Measurements from ENCODE around the gene B3GNT3. TPM values are rescaled to one million over a fixed set of nuclear protein-coding genes. Genes with fewer than 3 reads are reported as not detected.

The B3GNT3 gene
- total and polyA plus RNA-seq, 2 of the 13 experiments (the other 11 are each of a cell fraction or from before 2014, with no cell fraction given), result 0.86 to 4.0 TPM

DNA sequence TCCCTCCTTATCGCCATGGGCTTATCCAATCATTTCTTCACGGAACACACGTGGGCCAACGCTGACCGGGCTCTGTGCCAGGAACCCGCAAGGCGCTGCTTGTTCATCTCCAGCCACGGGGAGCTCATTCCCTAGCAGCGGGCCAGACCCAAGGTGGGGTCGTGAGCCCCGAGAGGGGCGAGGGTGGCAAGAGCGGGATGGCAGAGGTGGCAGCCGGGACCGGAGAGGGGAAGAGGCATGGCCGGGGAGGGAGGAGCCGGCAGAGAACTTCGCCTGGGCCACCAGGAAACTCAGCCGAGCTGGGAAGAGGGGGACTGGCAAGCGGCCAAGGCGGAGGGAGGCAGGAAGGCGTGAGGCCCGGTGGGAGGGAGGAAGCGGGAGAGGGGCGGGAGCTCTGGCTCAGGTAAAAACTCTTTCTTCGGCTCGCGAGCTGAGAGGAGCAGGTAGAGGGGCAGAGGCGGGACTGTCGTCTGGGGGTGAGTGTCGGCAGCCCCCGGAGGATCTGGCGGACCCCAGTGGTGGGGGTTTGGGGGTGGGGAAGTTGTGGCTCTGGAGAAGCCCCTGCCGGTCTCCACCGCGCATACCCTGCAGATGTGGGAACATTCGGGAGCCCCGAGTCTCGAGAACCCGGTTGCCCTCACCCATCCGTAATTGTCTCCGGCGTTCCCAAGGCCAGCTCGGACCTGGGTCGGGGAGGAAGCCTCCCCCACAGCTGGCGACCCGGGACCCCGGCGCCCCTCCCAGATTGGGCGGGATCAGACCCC, at the start of gene B3GNT3 (continued):
- TF ChIP-seq, protein P1, sequence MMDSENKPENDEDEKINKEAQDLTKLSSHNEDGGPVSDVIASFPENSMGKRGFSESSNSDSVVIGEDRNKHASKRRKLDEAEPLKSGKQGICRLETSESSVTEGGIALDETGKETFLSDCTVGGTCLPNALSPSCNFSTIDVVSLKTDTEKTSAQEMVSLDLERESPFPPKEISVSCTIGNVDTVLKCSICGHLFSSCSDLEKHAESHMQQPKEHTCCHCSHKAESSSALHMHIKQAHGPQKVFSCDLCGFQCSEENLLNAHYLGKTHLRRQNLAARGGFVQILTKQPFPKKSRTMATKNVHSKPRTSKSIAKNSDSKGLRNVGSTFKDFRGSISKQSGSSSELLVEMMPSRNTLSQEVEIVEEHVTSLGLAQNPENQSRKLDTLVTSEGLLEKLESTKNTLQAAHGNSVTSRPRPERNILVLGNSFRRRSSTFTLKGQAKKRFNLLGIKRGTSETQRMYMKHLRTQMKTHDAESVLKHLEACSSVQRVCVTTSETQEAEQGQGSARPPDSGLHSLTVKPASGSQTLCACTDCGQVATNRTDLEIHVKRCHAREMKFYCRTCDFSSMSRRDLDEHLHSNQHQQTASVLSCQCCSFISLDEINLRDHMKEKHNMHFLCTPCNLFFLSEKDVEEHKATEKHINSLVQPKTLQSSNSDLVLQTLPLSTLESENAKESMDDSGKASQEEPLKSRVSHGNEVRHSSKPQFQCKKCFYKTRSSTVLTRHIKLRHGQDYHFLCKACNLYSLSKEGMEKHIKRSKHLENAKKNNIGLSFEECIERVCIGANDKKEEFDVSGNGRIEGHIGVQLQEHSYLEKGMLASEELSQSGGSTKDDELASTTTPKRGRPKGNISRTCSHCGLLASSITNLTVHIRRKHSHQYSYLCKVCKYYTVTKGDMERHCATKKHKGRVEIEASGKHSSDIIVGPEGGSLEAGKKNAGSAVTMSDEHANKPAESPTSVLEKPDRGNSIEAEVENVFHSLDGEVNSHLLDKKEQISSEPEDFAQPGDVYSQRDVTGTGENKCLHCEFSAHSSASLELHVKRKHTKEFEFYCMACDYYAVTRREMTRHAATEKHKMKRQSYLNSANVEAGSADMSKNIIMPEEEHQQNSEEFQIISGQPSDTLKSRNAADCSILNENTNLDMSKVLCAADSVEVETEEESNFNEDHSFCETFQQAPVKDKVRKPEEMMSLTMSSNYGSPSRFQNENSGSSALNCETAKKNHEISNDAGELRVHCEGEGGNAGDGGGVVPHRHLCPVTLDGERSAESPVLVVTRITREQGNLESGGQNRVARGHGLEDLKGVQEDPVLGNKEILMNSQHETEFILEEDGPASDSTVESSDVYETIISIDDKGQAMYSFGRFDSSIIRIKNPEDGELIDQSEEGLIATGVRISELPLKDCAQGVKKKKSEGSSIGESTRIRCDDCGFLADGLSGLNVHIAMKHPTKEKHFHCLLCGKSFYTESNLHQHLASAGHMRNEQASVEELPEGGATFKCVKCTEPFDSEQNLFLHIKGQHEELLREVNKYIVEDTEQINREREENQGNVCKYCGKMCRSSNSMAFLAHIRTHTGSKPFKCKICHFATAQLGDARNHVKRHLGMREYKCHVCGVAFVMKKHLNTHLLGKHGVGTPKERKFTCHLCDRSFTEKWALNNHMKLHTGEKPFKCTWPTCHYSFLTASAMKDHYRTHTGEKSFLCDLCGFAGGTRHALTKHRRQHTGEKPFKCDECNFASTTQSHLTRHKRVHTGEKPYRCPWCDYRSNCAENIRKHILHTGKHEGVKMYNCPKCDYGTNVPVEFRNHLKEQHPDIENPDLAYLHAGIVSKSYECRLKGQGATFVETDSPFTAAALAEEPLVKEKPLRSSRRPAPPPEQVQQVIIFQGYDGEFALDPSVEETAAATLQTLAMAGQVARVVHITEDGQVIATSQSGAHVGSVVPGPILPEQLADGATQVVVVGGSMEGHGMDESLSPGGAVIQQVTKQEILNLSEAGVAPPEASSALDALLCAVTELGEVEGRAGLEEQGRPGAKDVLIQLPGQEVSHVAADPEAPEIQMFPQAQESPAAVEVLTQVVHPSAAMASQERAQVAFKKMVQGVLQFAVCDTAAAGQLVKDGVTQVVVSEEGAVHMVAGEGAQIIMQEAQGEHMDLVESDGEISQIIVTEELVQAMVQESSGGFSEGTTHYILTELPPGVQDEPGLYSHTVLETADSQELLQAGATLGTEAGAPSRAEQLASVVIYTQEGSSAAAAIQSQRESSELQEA (CRISPR knock-in tag; IDR thresholded peaks at IDR 0.05; ENCODE audit: not compliant biosample characterization), result no peak
- TF ChIP-seq, protein P2, sequence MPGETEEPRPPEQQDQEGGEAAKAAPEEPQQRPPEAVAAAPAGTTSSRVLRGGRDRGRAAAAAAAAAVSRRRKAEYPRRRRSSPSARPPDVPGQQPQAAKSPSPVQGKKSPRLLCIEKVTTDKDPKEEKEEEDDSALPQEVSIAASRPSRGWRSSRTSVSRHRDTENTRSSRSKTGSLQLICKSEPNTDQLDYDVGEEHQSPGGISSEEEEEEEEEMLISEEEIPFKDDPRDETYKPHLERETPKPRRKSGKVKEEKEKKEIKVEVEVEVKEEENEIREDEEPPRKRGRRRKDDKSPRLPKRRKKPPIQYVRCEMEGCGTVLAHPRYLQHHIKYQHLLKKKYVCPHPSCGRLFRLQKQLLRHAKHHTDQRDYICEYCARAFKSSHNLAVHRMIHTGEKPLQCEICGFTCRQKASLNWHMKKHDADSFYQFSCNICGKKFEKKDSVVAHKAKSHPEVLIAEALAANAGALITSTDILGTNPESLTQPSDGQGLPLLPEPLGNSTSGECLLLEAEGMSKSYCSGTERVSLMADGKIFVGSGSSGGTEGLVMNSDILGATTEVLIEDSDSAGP (CRISPR knock-in tag; IDR thresholded peaks at IDR 0.05; ENCODE audit: borderline replicate concordance), result peak; percentile 41; the same call in 1 of the 2 replicates
- no peak for TF ChIP-seq ZNF3 (CRISPR knock-in tag; IDR thresholded peaks at IDR 0.05)
- TF ChIP-seq YEATS2 (CRISPR knock-in tag; IDR thresholded peaks at IDR 0.05; ENCODE audit: borderline replicate concordance), result peak; percentile 26; the same call in 1 of the 2 replicates
- TF ChIP-seq, protein P3, sequence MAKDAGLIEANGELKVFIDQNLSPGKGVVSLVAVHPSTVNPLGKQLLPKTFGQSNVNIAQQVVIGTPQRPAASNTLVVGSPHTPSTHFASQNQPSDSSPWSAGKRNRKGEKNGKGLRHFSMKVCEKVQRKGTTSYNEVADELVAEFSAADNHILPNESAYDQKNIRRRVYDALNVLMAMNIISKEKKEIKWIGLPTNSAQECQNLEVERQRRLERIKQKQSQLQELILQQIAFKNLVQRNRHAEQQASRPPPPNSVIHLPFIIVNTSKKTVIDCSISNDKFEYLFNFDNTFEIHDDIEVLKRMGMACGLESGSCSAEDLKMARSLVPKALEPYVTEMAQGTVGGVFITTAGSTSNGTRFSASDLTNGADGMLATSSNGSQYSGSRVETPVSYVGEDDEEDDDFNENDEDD (CRISPR knock-in tag; IDR thresholded peaks at IDR 0.05; ENCODE audit: borderline replicate concordance), result 0 out of 2 replicates have a peak, but pooled peaks have one; percentile 54
- TF ChIP-seq RXRA (CRISPR knock-in tag; IDR thresholded peaks at IDR 0.05), result 0 out of 2 replicates have a peak, but pooled peaks have one; percentile 13
- TF ChIP-seq, protein P4, sequence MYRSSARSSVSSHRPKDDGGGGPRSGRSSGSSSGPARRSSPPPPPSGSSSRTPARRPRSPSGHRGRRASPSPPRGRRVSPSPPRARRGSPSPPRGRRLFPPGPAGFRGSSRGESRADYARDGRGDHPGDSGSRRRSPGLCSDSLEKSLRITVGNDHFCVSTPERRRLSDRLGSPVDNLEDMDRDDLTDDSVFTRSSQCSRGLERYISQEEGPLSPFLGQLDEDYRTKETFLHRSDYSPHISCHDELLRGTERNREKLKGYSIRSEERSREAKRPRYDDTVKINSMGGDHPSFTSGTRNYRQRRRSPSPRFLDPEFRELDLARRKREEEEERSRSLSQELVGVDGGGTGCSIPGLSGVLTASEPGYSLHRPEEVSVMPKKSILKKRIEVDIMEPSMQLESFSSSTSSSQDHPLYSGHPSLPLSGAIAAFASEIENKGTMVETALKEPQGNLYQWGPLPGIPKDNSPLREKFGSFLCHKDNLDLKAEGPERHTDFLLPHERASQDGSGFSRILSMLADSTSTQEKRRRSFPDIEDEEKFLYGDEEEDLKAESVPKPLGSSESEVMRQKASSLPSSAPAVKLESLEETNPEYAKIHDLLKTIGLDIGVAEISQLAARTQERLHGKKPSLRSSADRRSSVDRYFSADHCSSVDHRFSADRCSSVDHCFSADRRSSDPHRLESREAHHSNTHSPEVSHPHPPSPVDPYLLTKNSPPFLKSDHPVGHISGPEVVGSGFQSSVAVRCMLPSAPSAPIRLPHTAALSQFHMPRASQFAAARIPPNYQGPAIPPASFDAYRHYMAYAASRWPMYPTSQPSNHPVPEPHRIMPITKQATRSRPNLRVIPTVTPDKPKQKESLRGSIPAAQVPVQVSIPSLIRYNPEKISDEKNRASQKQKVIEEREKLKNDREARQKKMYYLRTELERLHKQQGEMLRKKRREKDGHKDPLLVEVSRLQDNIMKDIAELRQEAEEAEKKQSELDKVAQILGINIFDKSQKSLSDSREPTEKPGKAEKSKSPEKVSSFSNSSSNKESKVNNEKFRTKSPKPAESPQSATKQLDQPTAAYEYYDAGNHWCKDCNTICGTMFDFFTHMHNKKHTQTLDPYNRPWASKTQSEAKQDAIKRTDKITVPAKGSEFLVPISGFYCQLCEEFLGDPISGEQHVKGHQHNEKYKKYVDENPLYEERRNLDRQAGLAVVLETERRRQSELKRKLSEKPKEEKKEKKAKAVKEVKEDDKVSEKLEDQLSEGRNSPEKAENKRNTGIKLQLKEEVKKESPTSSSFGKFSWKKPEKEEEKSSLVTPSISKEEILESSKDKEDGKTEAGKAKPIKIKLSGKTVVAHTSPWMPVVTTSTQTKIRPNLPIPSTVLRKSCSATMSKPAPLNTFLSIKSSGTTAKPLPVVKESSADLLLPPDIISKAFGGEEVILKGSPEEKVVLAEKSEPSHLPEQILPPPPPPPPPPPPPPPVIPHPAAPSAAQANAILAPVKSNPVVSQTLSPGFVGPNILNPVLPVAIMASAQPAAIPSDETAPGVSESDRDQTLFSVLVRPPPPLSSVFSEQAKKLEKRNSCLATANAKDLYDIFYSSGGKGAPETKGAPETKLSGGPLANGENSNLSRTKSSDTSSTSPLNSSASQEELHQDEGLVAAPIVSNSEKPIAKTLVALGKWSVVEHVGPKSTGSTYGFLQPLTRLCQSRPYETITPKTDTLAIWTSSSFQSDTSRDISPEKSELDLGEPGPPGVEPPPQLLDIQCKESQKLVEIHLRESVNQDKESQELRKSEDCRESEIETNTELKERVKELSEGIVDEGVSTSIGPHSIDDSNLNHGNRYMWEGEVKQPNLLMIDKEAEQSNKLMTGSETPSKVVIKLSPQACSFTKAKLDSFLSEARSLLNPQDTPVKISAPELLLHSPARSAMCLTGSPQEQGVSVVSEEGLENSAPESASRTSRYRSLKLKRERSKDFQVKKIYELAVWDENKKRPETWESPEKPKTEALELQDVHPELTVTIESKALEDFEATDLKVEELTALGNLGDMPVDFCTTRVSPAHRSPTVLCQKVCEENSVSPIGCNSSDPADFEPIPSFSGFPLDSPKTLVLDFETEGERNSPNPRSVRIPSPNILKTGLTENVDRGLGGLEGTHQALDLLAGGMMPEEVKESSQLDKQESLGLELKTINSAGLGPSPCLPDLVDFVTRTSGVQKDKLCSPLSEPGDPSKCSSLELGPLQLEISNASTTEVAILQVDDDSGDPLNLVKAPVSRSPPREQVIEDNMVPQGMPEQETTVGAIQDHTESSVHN (CRISPR knock-in tag; IDR thresholded peaks at IDR 0.05), result no peak
- TF ChIP-seq HNRNPL (IDR thresholded peaks at IDR 0.05; ENCODE audit: low read depth, low read length), result peak; percentile 95

All from HepG2 (cell line).